H1 (cell line): Measurements from ENCODE around the gene MPV17L2. TPM values are rescaled to one million over a fixed set of nuclear protein-coding genes. Genes with fewer than 3 reads are reported as not detected.

Experiments
- CTCF ChIA-PET: fragments of 300-600 bp; sonication (Branson Sonifier 250); formaldehyde crosslinking; loops from one replicate; lab custom pipeline; 2021; ENCODE audit not compliant: partially characterized antibody; lab: Charles Lee
- POLR2A ChIA-PET: fragments of 300-600 bp; sonication (Branson Sonifier 250); formaldehyde crosslinking; loops from one replicate; lab custom pipeline; 2021; ENCODE audit warnings: inconsistent platforms; ENCODE audit not compliant: partially characterized antibody; lab: Charles Lee
- DNase-seq, 2 experiments: peaks; one replicate each; pipeline versions ENCODE4 v3.0.0 to v3.0.0-alpha.2; 2010 to 2022; ENCODE audit warnings: low spot score in 2 of 2, low read depth in 1 of 2, mixed read lengths in 1 of 2
- FAIRE-seq: peaks from 2 replicates; lab custom pipeline; 2011; peaks lifted over from hg19 to GRCh38; lab: Jason Lieb, UNC
- H2AFZ ChIP-seq: 2 replicates; pipeline ENCODE4 v1.8.1; 2012; ENCODE audit warnings: low read length, inconsistent platforms
- H2AK5ac ChIP-seq: 2 replicates; pipeline ENCODE4 v1.6.1; 2013; ENCODE audit warnings: low read depth, low read length
- H2BK120ac ChIP-seq: replicated peaks from 2 replicates; pipeline ENCODE3; 2013; ENCODE audit warnings: low read depth, low read length, inconsistent platforms
- H2BK12ac ChIP-seq: 2 replicates; pipeline ENCODE4 v1.6.1; 2013; ENCODE audit warnings: low read depth, low read length
- H2BK15ac ChIP-seq: 2 replicates; pipeline ENCODE4 v1.6.1; 2013; ENCODE audit warnings: low read length
- H2BK20ac ChIP-seq: 2 replicates; pipeline ENCODE4 v1.6.1; 2013; ENCODE audit warnings: low read length
- H2BK5ac ChIP-seq: 2 replicates; pipeline ENCODE4 v1.6.1; 2013; ENCODE audit warnings: low read depth, low read length
- H3K14ac ChIP-seq: 2 replicates; pipeline ENCODE4 v1.6.1; 2013; ENCODE audit warnings: inconsistent platforms; ENCODE audit not compliant: insufficient read length
- H3K18ac ChIP-seq: 2 replicates; pipeline ENCODE4 v1.6.1; 2013; ENCODE audit warnings: low read length; ENCODE audit errors: extremely low read depth
- H3K23ac ChIP-seq: 2 replicates; pipeline ENCODE4 v1.6.1; 2013; ENCODE audit warnings: inconsistent platforms; ENCODE audit not compliant: insufficient read length
- H3K23me2 ChIP-seq: 2 replicates; pipeline ENCODE4 v1.6.1; 2013; ENCODE audit warnings: low read depth, low read length
- H3K27ac ChIP-seq: 2 replicates; pipeline ENCODE4 v1.6.1; 2011; ENCODE audit warnings: low read depth, low read length, inconsistent platforms
- H3K27me3 ChIP-seq, 4 experiments: replicated peaks in 1 of 4; 1 replicate in 1 of 4; 2 replicates in 3 of 4; pipeline versions ENCODE4 v1.6.1 to v1.8.1; 2011 to 2013; ENCODE audit warnings: low read length in 3 of 4, mild to moderate bottlenecking in 3 of 4, inconsistent platforms in 2 of 4, mixed read lengths in 2 of 4, moderate library complexity in 1 of 4; ENCODE audit not compliant: control insufficient read depth in 3 of 4, insufficient read depth in 3 of 4; ENCODE audit errors: extremely low read depth in 1 of 4
- H3K36me3 ChIP-seq, 4 experiments: 2 replicates each; pipeline versions ENCODE4 v1.6.1 to v1.8.1; 2011 to 2013; ENCODE audit warnings: mild to moderate bottlenecking in 4 of 4, low read length in 3 of 4, moderate library complexity in 2 of 4, control low read depth in 1 of 4, inconsistent platforms in 1 of 4; ENCODE audit not compliant: insufficient read depth in 4 of 4, control insufficient read depth in 2 of 4
- H3K4ac ChIP-seq: replicated peaks from 2 replicates; pipeline ENCODE3; 2013; ENCODE audit warnings: low read length, low read depth, mixed read lengths, inconsistent platforms; ENCODE audit not compliant: insufficient read length
- H3K4me1 ChIP-seq, 4 experiments: replicated peaks in 1 of 4; 1 replicate in 1 of 4; 2 replicates in 3 of 4; pipeline versions ENCODE4 v1.6.1 to v1.8.1; 2011 to 2013; ENCODE audit warnings: low read length in 3 of 4, inconsistent platforms in 2 of 4, mixed read lengths in 1 of 4; ENCODE audit not compliant: insufficient read depth in 4 of 4, control insufficient read depth in 3 of 4
- H3K4me2 ChIP-seq, 2 experiments: 2 replicates each; pipeline versions ENCODE4 v1.6.1 to v1.8.1; 2011 to 2013; ENCODE audit warnings: low read depth in 2 of 2, low read length in 2 of 2, control low read depth in 1 of 2, inconsistent platforms in 1 of 2, mild to moderate bottlenecking in 1 of 2; ENCODE audit not compliant: insufficient read depth in 1 of 2
- H3K4me3 ChIP-seq, 4 experiments: fragments of 200-600, 300-600 bp in 1 of 4; sonication (generic), shearing (Covaris generic), sonication (Bioruptor Twin) in 1 of 4; 2 replicates each; pipeline versions ENCODE4 v1.5.1 to v1.8.1; 2011 to 2016; ENCODE audit warnings: low read length in 4 of 4, low read depth in 3 of 4, control low read depth in 2 of 4, inconsistent platforms in 2 of 4, mild to moderate bottlenecking in 2 of 4, mixed read lengths in 1 of 4, moderate library complexity in 1 of 4; ENCODE audit not compliant: insufficient read depth in 2 of 4; ENCODE audit errors: extremely low read depth in 1 of 4
- H3K56ac ChIP-seq: replicated peaks from 2 replicates; pipeline ENCODE3; 2013; ENCODE audit warnings: low read depth, mild to moderate bottlenecking, mixed read lengths, low read length, inconsistent platforms; ENCODE audit not compliant: insufficient read length
- H3K79me1 ChIP-seq: 2 replicates; pipeline ENCODE4 v1.6.1; 2013; ENCODE audit warnings: low read depth, low read length, control low read depth
- H3K79me2 ChIP-seq, 2 experiments: 2 replicates each; pipeline versions ENCODE4 v1.6.1 to v1.8.1; 2012 to 2013; ENCODE audit warnings: low read length in 2 of 2, mild to moderate bottlenecking in 2 of 2, inconsistent platforms in 1 of 2; ENCODE audit not compliant: insufficient read depth in 2 of 2, control insufficient read depth in 1 of 2
- H3K9ac ChIP-seq, 4 experiments: replicated peaks in 1 of 4; 1 replicate in 1 of 4; 2 replicates in 3 of 4; pipeline versions ENCODE4 v1.6.1 to v1.8.1; 2011 to 2013; ENCODE audit warnings: low read depth in 3 of 4, low read length in 3 of 4, control low read depth in 2 of 4, mild to moderate bottlenecking in 2 of 4, moderate library complexity in 2 of 4, inconsistent platforms in 1 of 4; ENCODE audit errors: extremely low read depth in 1 of 4
- H3K9me3 ChIP-seq, 2 experiments: 2 replicates each; pipeline versions ENCODE4 v1.6.1 to v1.8.1; 2012 to 2013; ENCODE audit warnings: mild to moderate bottlenecking in 2 of 2, moderate library complexity in 2 of 2, control low read depth in 1 of 2, inconsistent platforms in 1 of 2, low read depth in 1 of 2, low read length in 1 of 2, mixed read lengths in 1 of 2; ENCODE audit not compliant: insufficient read depth in 2 of 2
- H4K20me1 ChIP-seq, 2 experiments: replicated peaks in 1 of 2; 2 replicates each; pipeline versions ENCODE3 to v1.8.1; 2011 to 2013; ENCODE audit warnings: inconsistent platforms in 2 of 2, low read length in 2 of 2, mild to moderate bottlenecking in 1 of 2; ENCODE audit not compliant: insufficient read depth in 2 of 2, control insufficient read depth in 1 of 2
- H4K5ac ChIP-seq: 2 replicates; pipeline ENCODE4 v1.6.1; 2013; ENCODE audit warnings: low read length, low read depth, mixed read lengths, inconsistent platforms; ENCODE audit not compliant: insufficient read length
- H4K8ac ChIP-seq: 2 replicates; pipeline ENCODE4 v1.8.0; 2013; ENCODE audit warnings: mild to moderate bottlenecking, moderate library complexity, low read length, inconsistent platforms; ENCODE audit not compliant: insufficient read depth; ENCODE audit errors: extremely low read depth
- H4K91ac ChIP-seq: replicated peaks from 2 replicates; pipeline ENCODE3; 2013; ENCODE audit warnings: low read length, mixed read lengths, inconsistent platforms; ENCODE audit not compliant: insufficient read length
- ASH2L ChIP-seq: fragments of 200-600, 300-600 bp; sonication (generic); IDR thresholded peaks from one replicate; pipeline ENCODE4 v1.7.1; 2017; ENCODE audit warnings: low read length
- FOSL1 ChIP-seq: IDR thresholded peaks from 2 replicates; pipeline ENCODE4 v1.6.1; 2011; ENCODE audit warnings: mild to moderate bottlenecking, low read depth, low read length, moderate library complexity; ENCODE audit not compliant: insufficient read depth
- MAFK ChIP-seq: IDR thresholded peaks from 2 replicates; pipeline ENCODE4 v1.6.1; 2012; ENCODE audit warnings: low read depth, mild to moderate bottlenecking, improper control_type of control experiment, low read length
- POLR2A ChIP-seq, 2 experiments: IDR thresholded peaks; 1 replicate in 1 of 2; 2 replicates in 1 of 2; pipeline ENCODE4 v1.6.1; 2011; ENCODE audit warnings: low read depth in 2 of 2, low read length in 2 of 2, mild to moderate bottlenecking in 2 of 2; ENCODE audit errors: control extremely low read depth in 1 of 2
- POU5F1 ChIP-seq: IDR thresholded peaks from 2 replicates; pipeline ENCODE4 v1.6.1; 2011; ENCODE audit warnings: low read depth, mild to moderate bottlenecking, low read length, moderate library complexity
- RBBP5 ChIP-seq: IDR thresholded peaks from 2 replicates; pipeline ENCODE4 v1.7.1; 2012; ENCODE audit warnings: low read depth, mild to moderate bottlenecking, inconsistent platforms, low read length, moderate library complexity, borderline replicate concordance
- RNF2 ChIP-seq: fragments of 200-900, 300-1000 bp; sonication (generic); IDR thresholded peaks from 2 replicates; pipeline ENCODE4 v1.7.1; 2016; ENCODE audit warnings: borderline replicate concordance, low read depth, mild to moderate bottlenecking, antibody characterized with exemption, low read length; ENCODE audit not compliant: poor library complexity, severe bottlenecking; ENCODE audit errors: missing control alignments
- SIN3A ChIP-seq, 2 experiments: IDR thresholded peaks in 1 of 2; conservative IDR thresholded peaks in 1 of 2; 2 replicates each; pipeline ENCODE4 v1.6.1; 2011 to 2012; ENCODE audit warnings: low read length in 2 of 2, improper control_type of control experiment in 1 of 2, low read depth in 1 of 2, mild to moderate bottlenecking in 1 of 2
- SP4 ChIP-seq: IDR thresholded peaks from 2 replicates; pipeline ENCODE4 v1.6.1; 2012; ENCODE audit warnings: low read length, inconsistent platforms
- YY1 ChIP-seq: IDR thresholded peaks from 2 replicates; pipeline ENCODE4 v1.6.1; 2011; ENCODE audit warnings: low read depth, mild to moderate bottlenecking, low read length
- ZNF274 ChIP-seq: IDR thresholded peaks from 2 replicates; pipeline ENCODE4 v1.7.0; 2012; ENCODE audit warnings: low read length, borderline replicate concordance; ENCODE audit errors: extremely low read depth
- WGBS, 2 experiments: shearing (Covaris generic) in 1 of 2; methylation state at CpG; one replicate each; pipeline versions ENCODE4 v1.1.6 to v1.1.7; 2013 to 2015; ENCODE audit warnings: low lambda C conversion rate in 2 of 2, mixed read lengths in 2 of 2, inconsistent platforms in 1 of 2, low coverage in 1 of 2, missing lambda C conversion rate in 1 of 2; ENCODE audit not compliant: insufficient replicate concordance in 2 of 2, insufficient coverage in 1 of 2, insufficient read length in 1 of 2; ENCODE audit errors: extremely low coverage in 1 of 2, missing lambda C conversion rate in 1 of 2; 5-methylcytosine and 5-hydroxymethylcytosine counted together
- polyA plus RNA-seq, 7 experiments: library from polyadenylated mRNA; depleted of rRNA in 3 of 7; stranded (reverse) in 5 of 7; unstranded in 2 of 7; fragments of >200 nt in 5 of 7; fragments of 200-250 nt in 2 of 7; gene quantifications; 1 replicate in 5 of 7; 2 replicates in 1 of 7; 4 replicates in 1 of 7; pipeline versions ENCODE4 v1.2.1 to v1.2.3, GENCODE V29; 2011 to 2013; ENCODE audit warnings: missing spikeins in 2 of 7, mixed read lengths in 2 of 7
- total RNA-seq: library from RNA; stranded (reverse); fragmentation: NEBNext Ultra II Directional; extraction: Animal tissue kit (Norgen Biotek cat#: 25700); gene quantifications from 2 replicates; pipeline ENCODE4 v1.2.1, GENCODE V29; 2021
- TF ChIP-seq, protein P1 (sequence below): IDR thresholded peaks from 2 replicates; pipeline ENCODE4 v1.6.1; 2011; ENCODE audit warnings: low read length, improper control_type of control experiment
- TF ChIP-seq, protein P2 (sequence below): IDR thresholded peaks from 2 replicates; pipeline ENCODE4 v1.6.1; 2012; ENCODE audit warnings: inconsistent platforms

MPV17L2 gene
- total and polyA plus RNA-seq, 2 of the 8 experiments (the other 6 are each of a cell fraction or from before 2014, with no cell fraction given), result 24.2 to 82.6 TPM

DNA sequence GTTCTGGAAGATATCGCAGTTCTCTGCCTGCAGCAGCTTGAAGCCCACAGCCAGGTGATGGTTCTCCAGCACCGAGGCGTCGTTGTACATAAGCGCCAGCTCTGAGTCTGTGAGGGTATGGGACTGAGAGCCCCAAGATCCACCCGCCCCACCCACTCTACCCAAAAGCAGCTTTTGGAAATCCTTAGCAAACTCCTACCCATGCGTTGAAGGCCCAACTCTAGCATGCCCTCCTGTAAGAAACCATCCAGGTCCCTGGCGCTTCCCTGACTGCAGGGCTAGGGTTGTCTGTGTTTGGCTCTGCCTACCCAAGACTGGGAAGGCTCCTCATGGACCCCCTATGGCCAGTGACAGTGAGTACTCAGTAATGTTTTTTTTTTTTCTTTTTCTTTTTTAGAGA, 23.8 kb downstream of the MPV17L2 start:
- Histone ChIP-seq H3K4me3 (no peak overlapping the region), H3K79me2 (no peaks in the 10 kb centered on the region), H4K20me1 (no peaks in the 10 kb centered on the region), H3K9me3 (no peaks in the 10 kb centered on the region), H2BK5ac (no peak overlapping the region), H2BK20ac (no peak overlapping the region), H3K23ac (no peak overlapping the region), H2BK15ac (no peak overlapping the region), H3K23me2 (no peaks in the 10 kb centered on the region; the same call in 1 of the 2 replicates), H3K27me3 (no peaks in the 10 kb centered on the region), H2AFZ (no peak overlapping the region), H4K8ac (no peak overlapping the region), H4K5ac (no peak overlapping the region), H3K4me2 (no peak overlapping the region), H3K27ac (no peak overlapping the region), H3K79me1 (no peaks in the 10 kb centered on the region), H2BK120ac (no peak overlapping the region), H3K9ac (no peak overlapping the region), H3K18ac (no peak overlapping the region), H2BK12ac (no peak overlapping the region), H4K91ac (no peak overlapping the region), H3K36me3 (no peaks in the 10 kb centered on the region), H3K4me1 (peaks cover 0 to 6% (median 6%) of the 10 kb centered on the region in 4 experiments; a peak in 5 of 7 replicates), H2AK5ac (no peak overlapping the region), H3K56ac (no peak overlapping the region), H3K4ac (no peak overlapping the region), H3K14ac (no peak overlapping the region)
- 94% methylated on average over 8 of the region's 8 CpGs; no CpG with 5 or more reads in 1 of the 2 experiments for WGBS, 2 experiments
- ChIA-PET POLR2A (interaction anchor here (0.6 kb wide), 1 partner anchor 536 kb away, joined by 4 read pairs; no protein-coding TSS in a partner anchor), CTCF (interaction anchor here (1.1 to 8.3 kb wide), 5 partner anchors 8 to 95 kb away, joined by 3 to 67 read pairs (median 6); no protein-coding TSS in a partner anchor)
- no peak for FAIRE-seq
- no peak for DNase-seq
- TF ChIP-seq SP4 (no peak), RBBP5 (no peak), MAFK (no peak), YY1 (no peak), SIN3A (conservative IDR thresholded peaks at IDR 0.05 in 1 of 2, IDR thresholded peaks at IDR 0.05 in 1 of 2; ENCODE audit: low read depth in 1 of 2, low read length in 2 of 2) (no peak), POLR2A (IDR thresholded peaks at IDR 0.05; ENCODE audit: control extremely low read depth in 1 of 2, low read depth in 2 of 2, low read length in 2 of 2) (no peak), ZNF274 (no peak), RNF2 (no peak), FOSL1 (no peak), ASH2L (no peak), POU5F1 (no peak)
- TF ChIP-seq, protein P1, sequence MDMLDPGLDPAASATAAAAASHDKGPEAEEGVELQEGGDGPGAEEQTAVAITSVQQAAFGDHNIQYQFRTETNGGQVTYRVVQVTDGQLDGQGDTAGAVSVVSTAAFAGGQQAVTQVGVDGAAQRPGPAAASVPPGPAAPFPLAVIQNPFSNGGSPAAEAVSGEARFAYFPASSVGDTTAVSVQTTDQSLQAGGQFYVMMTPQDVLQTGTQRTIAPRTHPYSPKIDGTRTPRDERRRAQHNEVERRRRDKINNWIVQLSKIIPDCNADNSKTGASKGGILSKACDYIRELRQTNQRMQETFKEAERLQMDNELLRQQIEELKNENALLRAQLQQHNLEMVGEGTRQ, result no peak
- TF ChIP-seq, protein P2, sequence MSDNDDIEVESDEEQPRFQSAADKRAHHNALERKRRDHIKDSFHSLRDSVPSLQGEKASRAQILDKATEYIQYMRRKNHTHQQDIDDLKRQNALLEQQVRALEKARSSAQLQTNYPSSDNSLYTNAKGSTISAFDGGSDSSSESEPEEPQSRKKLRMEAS, result no peak
